ENCODE data around the gene TEX264. TPM values are rescaled to one million over a fixed set of nuclear protein-coding genes. Genes with fewer than 3 reads are reported as not detected.
A peak's percentile ranks its signal among the peaks of the same experiment; 100 is the strongest.
"Not testable (repeated sequence)": the region's sequence is repeated elsewhere in the genome, so short reads cannot be mapped to it uniquely, and the experiment has no call there.

Gene TEX264, protein sequence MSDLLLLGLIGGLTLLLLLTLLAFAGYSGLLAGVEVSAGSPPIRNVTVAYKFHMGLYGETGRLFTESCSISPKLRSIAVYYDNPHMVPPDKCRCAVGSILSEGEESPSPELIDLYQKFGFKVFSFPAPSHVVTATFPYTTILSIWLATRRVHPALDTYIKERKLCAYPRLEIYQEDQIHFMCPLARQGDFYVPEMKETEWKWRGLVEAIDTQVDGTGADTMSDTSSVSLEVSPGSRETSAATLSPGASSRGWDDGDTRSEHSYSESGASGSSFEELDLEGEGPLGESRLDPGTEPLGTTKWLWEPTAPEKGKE
- 30.9 and 39.3 TPM in 2 replicates for total RNA-seq (2012; rRNA removed)

- Histone ChIP-seq H3K27me3 (ENCODE audit: control insufficient read depth, insufficient read depth, low read length) (no peaks in the 10 kb centered on the region), H3K4me3 (ENCODE audit: low read length) (peak within 1 kb of the TSS; percentile 97), H3K4me2 (ENCODE audit: low read length) (peak within 1 kb of the TSS; percentile 94), H3K9ac (ENCODE audit: low read depth, low read length) (peak within 1 kb of the TSS; percentile 93), H3K4me1 (ENCODE audit: control insufficient read depth, insufficient read depth, low read length) (peaks cover 44% of the 10 kb centered on the region), H3K9me3 (replicated peaks; ENCODE audit: low read length) (no peaks in the 10 kb centered on the region), H3K36me3 (ENCODE audit: insufficient read depth, low read length) (peaks cover 4% of the 10 kb centered on the region)
These were observed at the start of gene TEX264 for GRCh38 chr3:51670823-51671733. TSS of gene TEX264 (plus strand) at chr3:51671252. CDS start at chr3:51674305, 3,053 bp downstream.

GRCh38 chr3:51622413-51622812 lies 48.6 kb upstream of the TEX264 start:
- no peaks in the 10 kb centered on the region for H3K9me3 ChIP-seq (replicated peaks; ENCODE audit: low read length)
- H3K4me1 ChIP-seq (ENCODE audit: control insufficient read depth, insufficient read depth, low read length): peaks cover 36% of the 10 kb centered on the region
- peak overlapping the region; percentile 26 for H3K4me2 ChIP-seq (ENCODE audit: low read length)
- no peaks in the 10 kb centered on the region for H3K27me3 ChIP-seq (ENCODE audit: control insufficient read depth, insufficient read depth, low read length)
- peaks cover 2% of the 10 kb centered on the region for H3K36me3 ChIP-seq (ENCODE audit: insufficient read depth, low read length)
- peak overlapping the region; percentile 19 for H3K4me3 ChIP-seq (ENCODE audit: low read length)
- H3K9ac ChIP-seq (ENCODE audit: low read depth, low read length): no peak overlapping the region

GRCh38 chr3:51622868-51623267 lies 48.2 kb upstream of the TEX264 start:
- H3K9me3 ChIP-seq (replicated peaks; ENCODE audit: low read length): no peaks in the 10 kb centered on the region
- no peak overlapping the region for H3K9ac ChIP-seq (ENCODE audit: low read depth, low read length)
- H3K4me2 ChIP-seq (ENCODE audit: low read length): no peak overlapping the region
- no peaks in the 10 kb centered on the region for H3K27me3 ChIP-seq (ENCODE audit: control insufficient read depth, insufficient read depth, low read length)
- peaks cover 6% of the 10 kb centered on the region for H3K36me3 ChIP-seq (ENCODE audit: insufficient read depth, low read length)
- H3K4me1 ChIP-seq (ENCODE audit: control insufficient read depth, insufficient read depth, low read length): peaks cover 36% of the 10 kb centered on the region
- no peak overlapping the region for H3K4me3 ChIP-seq (ENCODE audit: low read length)

GRCh38 chr3:51630513-51630912 lies 40.5 kb upstream of the TEX264 start:
- no peaks in the 10 kb centered on the region for H3K27me3 ChIP-seq (ENCODE audit: control insufficient read depth, insufficient read depth, low read length)
- H3K4me1 ChIP-seq (ENCODE audit: control insufficient read depth, insufficient read depth, low read length): no peaks in the 10 kb centered on the region
- peaks cover 37% of the 10 kb centered on the region for H3K36me3 ChIP-seq (ENCODE audit: insufficient read depth, low read length)
- H3K9me3 ChIP-seq (replicated peaks; ENCODE audit: low read length): no peaks in the 10 kb centered on the region
- H3K4me2 ChIP-seq (ENCODE audit: low read length): no peak overlapping the region
- no peak overlapping the region for H3K9ac ChIP-seq (ENCODE audit: low read depth, low read length)
- no peak overlapping the region for H3K4me3 ChIP-seq (ENCODE audit: low read length)

DNA sequence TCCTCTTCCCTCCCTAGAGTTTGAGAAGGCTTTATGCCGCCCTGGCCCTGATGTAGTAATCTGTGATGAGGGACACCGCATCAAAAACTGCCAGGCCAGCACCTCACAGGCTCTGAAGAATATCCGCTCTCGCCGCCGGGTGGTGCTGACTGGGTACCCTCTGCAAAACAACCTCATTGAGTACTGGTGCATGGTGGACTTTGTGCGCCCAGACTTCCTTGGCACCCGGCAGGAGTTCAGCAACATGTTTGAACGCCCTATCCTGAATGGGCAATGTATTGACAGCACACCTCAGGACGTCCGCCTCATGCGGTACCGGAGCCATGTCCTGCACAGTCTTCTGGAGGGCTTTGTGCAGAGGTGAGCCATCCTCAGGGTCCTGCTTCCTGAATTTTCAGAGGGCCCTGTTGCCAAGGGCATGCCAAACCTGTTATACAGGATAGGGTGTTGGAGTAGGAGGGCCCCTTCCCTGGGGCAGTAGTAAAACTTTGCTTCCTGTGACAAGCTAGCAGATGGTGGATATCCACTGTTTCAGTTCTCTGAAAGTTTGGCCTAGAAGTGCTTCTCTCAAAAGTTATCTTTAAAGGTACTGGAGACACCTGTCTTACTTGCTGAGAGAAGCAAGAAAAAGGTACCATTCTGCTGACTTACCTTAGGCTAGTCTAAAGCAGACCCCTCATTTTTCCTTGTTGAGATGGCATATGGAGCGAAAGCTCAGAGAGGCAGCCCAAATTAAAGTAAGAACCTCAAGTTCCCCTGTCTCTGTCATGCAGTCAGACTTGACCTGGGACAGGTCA lies 33.7 kb upstream of the TEX264 start:
- peaks cover 70% of the 10 kb centered on the region for H3K36me3 ChIP-seq (ENCODE audit: insufficient read depth, low read length)
- H3K4me1 ChIP-seq (ENCODE audit: control insufficient read depth, insufficient read depth, low read length): no peaks in the 10 kb centered on the region

DNA sequence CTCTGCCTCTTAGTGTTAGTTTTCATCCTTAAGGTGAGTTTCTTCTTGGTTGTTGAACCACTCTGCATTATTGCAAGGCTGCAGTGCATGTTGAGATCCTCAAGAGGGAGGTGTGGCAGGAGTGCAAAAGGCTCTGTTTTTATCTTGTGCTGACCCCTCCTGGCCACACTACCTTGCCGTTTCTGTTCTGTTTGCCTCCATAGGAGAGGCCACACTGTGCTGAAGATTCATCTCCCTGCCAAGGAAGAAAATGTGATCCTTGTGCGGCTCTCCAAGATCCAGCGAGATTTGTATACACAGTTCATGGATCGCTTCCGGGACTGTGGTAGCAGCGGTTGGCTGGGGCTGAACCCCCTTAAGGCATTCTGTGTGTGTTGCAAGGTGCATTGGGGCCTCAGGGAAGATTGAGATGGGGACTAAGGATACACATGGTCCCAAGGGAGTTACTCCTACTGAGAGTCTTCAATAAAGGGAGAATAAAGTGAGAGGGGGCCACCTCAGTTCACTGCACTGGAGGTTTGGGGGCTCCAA lies 33.0 kb upstream of the TEX264 start:
- H3K4me1 ChIP-seq (ENCODE audit: control insufficient read depth, insufficient read depth, low read length): no peaks in the 10 kb centered on the region
- H3K9ac ChIP-seq (ENCODE audit: low read depth, low read length): no peak overlapping the region
- peaks cover 74% of the 10 kb centered on the region for H3K36me3 ChIP-seq (ENCODE audit: insufficient read depth, low read length)
- no peaks in the 10 kb centered on the region for H3K27me3 ChIP-seq (ENCODE audit: control insufficient read depth, insufficient read depth, low read length)
- H3K4me2 ChIP-seq (ENCODE audit: low read length): no peak overlapping the region
- H3K9me3 ChIP-seq (replicated peaks; ENCODE audit: low read length): no peaks in the 10 kb centered on the region
- no peak overlapping the region for H3K4me3 ChIP-seq (ENCODE audit: low read length)

More for the DNA sequence above, 33.7 kb upstream of the TEX264 start:
- no peaks in the 10 kb centered on the region for H3K9me3 ChIP-seq (replicated peaks; ENCODE audit: low read length)
- H3K4me3 ChIP-seq (ENCODE audit: low read length): no peak overlapping the region
- no peak overlapping the region for H3K9ac ChIP-seq (ENCODE audit: low read depth, low read length)
- H3K4me2 ChIP-seq (ENCODE audit: low read length): no peak overlapping the region
- no peaks in the 10 kb centered on the region for H3K27me3 ChIP-seq (ENCODE audit: control insufficient read depth, insufficient read depth, low read length)

DNA sequence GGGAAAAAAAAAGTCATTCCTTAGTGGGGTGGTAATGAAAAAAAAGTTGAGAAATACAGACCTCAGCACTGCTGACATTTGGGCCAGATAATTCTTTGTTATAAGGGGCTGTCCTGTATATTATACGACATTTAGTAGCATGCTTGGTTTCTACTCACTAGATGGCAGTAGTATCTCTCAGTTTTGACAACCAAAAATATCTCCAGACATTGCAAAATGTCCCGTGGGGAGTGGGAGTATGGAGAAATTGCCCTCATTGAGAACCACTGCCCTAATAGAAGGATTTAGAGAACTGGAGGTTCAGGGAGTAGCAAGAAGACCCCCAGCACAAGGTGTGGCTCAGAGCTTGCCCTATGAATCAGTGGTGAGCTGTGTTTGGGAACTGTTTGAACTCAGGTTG lies 28.6 kb upstream of the TEX264 start:
- Histone ChIP-seq H3K9ac (ENCODE audit: low read depth, low read length) (no peak overlapping the region), H3K4me2 (ENCODE audit: low read length) (no peak overlapping the region), H3K4me1 (ENCODE audit: control insufficient read depth, insufficient read depth, low read length) (no peaks in the 10 kb centered on the region), H3K36me3 (ENCODE audit: insufficient read depth, low read length) (peaks cover 87% of the 10 kb centered on the region), H3K4me3 (ENCODE audit: low read length) (no peak overlapping the region), H3K27me3 (ENCODE audit: control insufficient read depth, insufficient read depth, low read length) (no peaks in the 10 kb centered on the region), H3K9me3 (replicated peaks; ENCODE audit: low read length) (no peaks in the 10 kb centered on the region)

GRCh38 chr3:51646091-51646490 lies 25.0 kb upstream of the TEX264 start:
- peaks cover 62% of the 10 kb centered on the region for H3K36me3 ChIP-seq (ENCODE audit: insufficient read depth, low read length)
- H3K27me3 ChIP-seq (ENCODE audit: control insufficient read depth, insufficient read depth, low read length): no peaks in the 10 kb centered on the region
- H3K4me1 ChIP-seq (ENCODE audit: control insufficient read depth, insufficient read depth, low read length): no peaks in the 10 kb centered on the region
- no peak overlapping the region for H3K9ac ChIP-seq (ENCODE audit: low read depth, low read length)
- H3K4me2 ChIP-seq (ENCODE audit: low read length): no peak overlapping the region
- no peaks in the 10 kb centered on the region for H3K9me3 ChIP-seq (replicated peaks; ENCODE audit: low read length)
- no peak overlapping the region for H3K4me3 ChIP-seq (ENCODE audit: low read length)

- H3K4me3 ChIP-seq (ENCODE audit: low read length); H3K4me2 ChIP-seq (ENCODE audit: low read length); H3K9ac ChIP-seq (ENCODE audit: low read depth, low read length); H3K4me1 ChIP-seq (ENCODE audit: control insufficient read depth, insufficient read depth, low read length); H3K9me3 ChIP-seq (replicated peaks; ENCODE audit: low read length); H3K27me3 ChIP-seq (ENCODE audit: control insufficient read depth, insufficient read depth, low read length): not testable (repeated sequence)
- peaks cover 21% of the 10 kb centered on the region for H3K36me3 ChIP-seq (ENCODE audit: insufficient read depth, low read length)
These were observed 18.9 kb upstream of the TEX264 start for GRCh38 chr3:51652103-51652502.

DNA sequence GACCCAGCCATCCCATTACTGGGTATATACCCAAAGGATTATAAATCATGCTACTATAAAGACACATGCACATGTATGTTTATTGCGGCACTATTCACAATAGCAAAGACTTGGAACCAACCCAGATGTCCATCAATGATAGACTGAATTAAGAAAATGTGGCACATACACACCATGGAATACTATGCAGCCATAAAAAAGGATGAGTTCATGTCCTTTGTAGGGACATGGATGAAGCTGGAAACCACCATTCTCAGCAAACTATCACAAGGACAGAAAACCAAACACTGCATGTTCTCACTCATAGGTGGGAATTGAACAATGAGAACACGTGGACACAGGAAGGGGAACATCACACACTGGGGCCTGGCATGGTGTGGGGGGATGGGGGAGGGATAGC lies 17.6 kb upstream of the TEX264 start:
- H3K36me3 ChIP-seq (ENCODE audit: insufficient read depth, low read length): peaks cover 14% of the 10 kb centered on the region
- H3K27me3 ChIP-seq (ENCODE audit: control insufficient read depth, insufficient read depth, low read length); H3K4me3 ChIP-seq (ENCODE audit: low read length); H3K4me1 ChIP-seq (ENCODE audit: control insufficient read depth, insufficient read depth, low read length); H3K9ac ChIP-seq (ENCODE audit: low read depth, low read length); H3K4me2 ChIP-seq (ENCODE audit: low read length); H3K9me3 ChIP-seq (replicated peaks; ENCODE audit: low read length): not testable (repeated sequence)

- no peaks in the 10 kb centered on the region for H3K27me3 ChIP-seq (ENCODE audit: control insufficient read depth, insufficient read depth, low read length)
- no peak overlapping the region for H3K4me2 ChIP-seq (ENCODE audit: low read length)
- H3K9me3 ChIP-seq (replicated peaks; ENCODE audit: low read length): no peaks in the 10 kb centered on the region
- no peak overlapping the region for H3K9ac ChIP-seq (ENCODE audit: low read depth, low read length)
- H3K4me1 ChIP-seq (ENCODE audit: control insufficient read depth, insufficient read depth, low read length): no peaks in the 10 kb centered on the region
- peaks cover 33% of the 10 kb centered on the region for H3K36me3 ChIP-seq (ENCODE audit: insufficient read depth, low read length)
- no peak overlapping the region for H3K4me3 ChIP-seq (ENCODE audit: low read length)
These were observed 13.8 kb upstream of the TEX264 start for GRCh38 chr3:51657234-51657633.

Measured in skeletal muscle satellite cell (primary cell).